Suprapubic skin (tissue), 4 donors: ENCODE measurements around the gene HHEX.

Experiments
- CTCF ChIP-seq, 2 donors: fragments of 200-600 bp in 1 of 2; fragments of 450-650 bp in 1 of 2; sonication (generic) in 1 of 2; IDR thresholded peaks; one replicate each; pipeline ENCODE4 v1.5.1; 2016 to 2019; ENCODE audit warnings: antibody characterized with exemption in 2 of 2, mild to moderate bottlenecking in 1 of 2, moderate library complexity in 1 of 2
- EP300 ChIP-seq: sonication (generic); formaldehyde crosslinking; IDR thresholded peaks from one replicate; pipeline ENCODE4 v1.6.1; 2017; ENCODE audit warnings: antibody characterized with exemption
- POLR2A ChIP-seq, 2 donors: fragments of 450-650 bp; IDR thresholded peaks; one replicate each; pipeline ENCODE4 v1.6.1; 2017; ENCODE audit warnings: antibody characterized with exemption in 2 of 2, mild to moderate bottlenecking in 2 of 2, moderate library complexity in 2 of 2
- POLR2AphosphoS5 ChIP-seq, 3 donors: sonication (generic); formaldehyde crosslinking; IDR thresholded peaks; one replicate each; pipeline ENCODE4 v1.6.1; 2017; ENCODE audit warnings: antibody characterized with exemption in 3 of 3

DNA sequence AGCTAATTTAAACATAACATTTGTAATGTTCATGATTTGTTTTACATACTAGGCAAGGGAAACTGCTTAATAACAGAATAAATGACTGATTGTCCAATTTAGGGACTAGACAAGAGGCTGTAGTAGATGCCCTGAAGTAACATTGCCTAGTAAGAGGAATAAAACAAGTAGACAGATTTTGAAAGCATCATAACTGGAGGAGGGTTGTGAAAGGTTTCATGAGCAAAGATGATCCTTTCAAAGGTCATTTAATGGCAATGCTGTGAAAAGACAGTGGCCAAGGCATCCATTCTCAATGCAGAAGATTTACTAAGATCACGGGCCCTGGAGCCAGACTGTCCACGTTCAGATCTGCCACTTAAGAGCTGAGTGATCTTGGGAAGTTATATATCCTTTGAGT is 44.8 kb upstream of the HHEX start:
- TF ChIP-seq CTCF (IDR thresholded peaks at IDR 0.05) = no peak
- TF ChIP-seq POLR2AphosphoS5 (IDR thresholded peaks at IDR 0.05) = no peak
- no peak for TF ChIP-seq POLR2A (IDR thresholded peaks at IDR 0.05)
- no peak for TF ChIP-seq EP300
